HepG2 (cell line): ENCODE results near the gene ZNF839. TPM values are rescaled to one million over a fixed set of nuclear protein-coding genes. Genes with fewer than 3 reads are reported as not detected.

ENCODE experiments used
- ATF7-NPFF ChIP-seq: sonication (generic); formaldehyde crosslinking; IDR thresholded peaks from 2 replicates; pipeline ENCODE4 v1.8.1; 2023; ENCODE audit warnings: mild to moderate bottlenecking, low read depth, missing genetic modification reagents, moderate library complexity
- ELF1 ChIP-seq: sonication (generic); formaldehyde crosslinking; IDR thresholded peaks from 2 replicates; pipeline ENCODE4 v1.4.0; 2020; ENCODE audit warnings: missing genetic modification reagents
- EZH2 ChIP-seq: conservative IDR thresholded peaks from 2 replicates; pipeline ENCODE4 v1.6.1; 2012; ENCODE audit warnings: mild to moderate bottlenecking, low read depth, low read length, moderate library complexity
- HDAC1 ChIP-seq: sonication (generic); formaldehyde crosslinking; IDR thresholded peaks from 2 replicates; pipeline ENCODE4 v1.5.1; 2020; ENCODE audit warnings: mild to moderate bottlenecking, missing genetic modification reagents
- HES4 ChIP-seq: sonication (generic); formaldehyde crosslinking; IDR thresholded peaks from 2 replicates; pipeline ENCODE4 v1.9.0; 2021; ENCODE audit warnings: mild to moderate bottlenecking, missing genetic modification reagents, borderline replicate concordance
- HMGA1 ChIP-seq: sonication (generic); formaldehyde crosslinking; conservative IDR thresholded peaks from 2 replicates; pipeline ENCODE4 v1.4.0; 2020; ENCODE audit warnings: missing genetic modification reagents
- MATR3 ChIP-seq: sonication (generic); formaldehyde crosslinking; IDR thresholded peaks from 2 replicates; pipeline ENCODE4 v1.4.0; 2020; ENCODE audit warnings: missing genetic modification reagents
- NFE2L2 ChIP-seq: fragments of 150-350 bp; IDR thresholded peaks from 2 replicates; pipeline ENCODE4 v1.6.1; 2014; ENCODE audit warnings: low read length
- SNRNP70 ChIP-seq: fragments of 200-400 bp; formaldehyde crosslinking; IDR thresholded peaks from 2 replicates; pipeline ENCODE4 v1.6.1; 2017; ENCODE audit warnings: mild to moderate bottlenecking, low read depth, low read length, moderate library complexity
- ZKSCAN1 ChIP-seq: fragments of 150-350 bp; IDR thresholded peaks from 2 replicates; pipeline ENCODE4 v1.6.1; 2014; ENCODE audit warnings: low read length
- ZNF205 ChIP-seq: IDR thresholded peaks from 2 replicates; pipeline ENCODE4 v1.6.1; 2018; ENCODE audit warnings: missing biosample characterization, missing genetic modification reagents
- ZNF3 ChIP-seq: IDR thresholded peaks from 2 replicates; pipeline ENCODE4 v1.7.0; 2017; ENCODE audit warnings: inconsistent platforms
- ZNF672 ChIP-seq: sonication (generic); formaldehyde crosslinking; IDR thresholded peaks from 2 replicates; pipeline ENCODE4 v1.8.1; 2022; ENCODE audit warnings: missing genetic modification reagents
- ZNF75D ChIP-seq: sonication (generic); formaldehyde crosslinking; IDR thresholded peaks from 2 replicates; pipeline ENCODE4 v1.8.1; 2023; ENCODE audit warnings: missing genetic modification reagents, mild to moderate bottlenecking, borderline replicate concordance
- polyA plus RNA-seq, 8 experiments: library from polyadenylated mRNA; depleted of rRNA in 3 of 8; stranded (reverse) in 7 of 8; unstranded in 1 of 8; fragments of >200 nt; fragmentation: Illumina TruSeq in 4 of 8; extraction: Trizol in 4 of 8; gene quantifications; 2 replicates each; pipeline versions ENCODE4 v1.2.1 to v1.2.3, GENCODE V29; 2011 to 2016; ENCODE audit warnings: low read depth in 4 of 8, missing spikeins in 1 of 8, mixed read lengths in 1 of 8; ENCODE audit not compliant: insufficient read depth in 1 of 8
- total RNA-seq, 5 experiments: library from RNA; depleted of rRNA; stranded (reverse); fragments of >200 nt; fragmentation: Illumina TruSeq; extraction: Trizol; gene quantifications; 2 replicates each; pipeline ENCODE4 v1.2.3, GENCODE V29; 2016; ENCODE audit warnings: low read depth in 1 of 5
- TF ChIP-seq, protein P1 (sequence below): fragments of 450-650 bp; IDR thresholded peaks from 2 replicates; pipeline ENCODE4 v1.6.1; 2017; ENCODE audit warnings: mild to moderate bottlenecking
- TF ChIP-seq, protein P2 (sequence below): IDR thresholded peaks from 2 replicates; pipeline ENCODE4 v1.6.1; 2016; ENCODE audit warnings: mild to moderate bottlenecking, missing biosample characterization, missing genetic modification reagents
- TF ChIP-seq, protein P3 (sequence below): sonication (generic); formaldehyde crosslinking; IDR thresholded peaks from 2 replicates; pipeline ENCODE4 v1.4.0; 2020; ENCODE audit warnings: missing genetic modification reagents, borderline replicate concordance
- TF ChIP-seq, protein P4 (sequence below): sonication (generic); formaldehyde crosslinking; IDR thresholded peaks from 2 replicates; pipeline ENCODE4 v1.4.0; 2020; ENCODE audit warnings: missing genetic modification reagents, borderline replicate concordance

Gene ZNF839
- total and polyA plus RNA-seq, 2 of the 13 experiments (the other 11 are each of a cell fraction or from before 2014, with no cell fraction given), result 11.1 to 12.8 TPM

DNA sequence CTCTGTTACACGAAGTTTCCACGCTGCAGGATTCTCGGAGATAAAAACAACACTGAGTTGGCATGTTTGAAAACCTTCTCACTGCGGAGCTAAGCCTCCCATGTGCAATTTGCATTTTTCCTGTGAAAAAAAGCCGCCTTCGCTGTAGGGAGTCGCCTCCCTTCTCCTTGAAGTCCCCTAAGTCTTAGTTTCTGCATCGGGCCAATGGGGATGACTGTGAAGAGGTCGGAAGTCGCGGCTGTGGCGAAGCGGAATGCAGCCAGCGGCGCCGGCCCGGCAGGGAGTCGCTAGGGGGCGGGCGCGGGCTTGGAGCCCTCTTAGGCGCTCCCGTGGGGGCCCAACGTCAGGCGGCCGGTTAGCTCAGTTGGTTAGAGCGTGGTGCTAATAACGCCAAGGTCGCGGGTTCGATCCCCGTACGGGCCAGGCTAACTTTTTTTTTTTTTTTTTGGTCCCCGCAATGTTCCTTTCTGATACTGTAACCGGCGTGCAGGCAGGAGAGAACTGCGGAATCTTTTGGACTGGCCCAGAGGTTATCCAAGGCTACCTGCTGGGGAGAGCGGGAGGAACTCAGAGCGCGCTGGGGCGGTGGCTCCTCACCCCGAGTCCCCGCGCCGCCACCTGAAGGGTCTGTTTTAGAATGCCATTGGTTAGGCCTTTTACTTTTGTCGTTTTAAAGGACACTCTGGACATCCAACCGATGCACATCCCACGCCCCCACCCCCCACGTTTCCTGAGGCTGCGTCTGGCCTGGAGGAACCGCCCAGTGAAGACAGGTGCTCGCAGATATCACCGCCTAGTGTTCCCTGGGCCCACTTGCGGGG is 2.6 kb upstream of the ZNF839 start (continued):
- TF ChIP-seq MATR3 (CRISPR knock-in tag) (no peak), HDAC1 (CRISPR knock-in tag) (peak; percentile 65; the same call in 1 of the 2 replicates), ZNF205 (CRISPR knock-in tag) (no peak), HMGA1 (CRISPR knock-in tag) (no peak), SNRNP70 (no peak), ZNF672 (CRISPR knock-in tag) (no peak), ZNF75D (CRISPR knock-in tag) (no peak), ATF7-NPFF (CRISPR knock-in tag) (0 out of 2 replicates have a peak, but pooled peaks have one; percentile 40), NFE2L2 (no peak), ZNF3 (CRISPR knock-in tag) (no peak; the same call in 1 of the 2 replicates), ZKSCAN1 (peak; percentile 27; the same call in 1 of the 2 replicates), ELF1 (CRISPR knock-in tag) (peak; percentile 78), EZH2 (no peak), HES4 (CRISPR knock-in tag) (no peak)
- TF ChIP-seq, protein P1, sequence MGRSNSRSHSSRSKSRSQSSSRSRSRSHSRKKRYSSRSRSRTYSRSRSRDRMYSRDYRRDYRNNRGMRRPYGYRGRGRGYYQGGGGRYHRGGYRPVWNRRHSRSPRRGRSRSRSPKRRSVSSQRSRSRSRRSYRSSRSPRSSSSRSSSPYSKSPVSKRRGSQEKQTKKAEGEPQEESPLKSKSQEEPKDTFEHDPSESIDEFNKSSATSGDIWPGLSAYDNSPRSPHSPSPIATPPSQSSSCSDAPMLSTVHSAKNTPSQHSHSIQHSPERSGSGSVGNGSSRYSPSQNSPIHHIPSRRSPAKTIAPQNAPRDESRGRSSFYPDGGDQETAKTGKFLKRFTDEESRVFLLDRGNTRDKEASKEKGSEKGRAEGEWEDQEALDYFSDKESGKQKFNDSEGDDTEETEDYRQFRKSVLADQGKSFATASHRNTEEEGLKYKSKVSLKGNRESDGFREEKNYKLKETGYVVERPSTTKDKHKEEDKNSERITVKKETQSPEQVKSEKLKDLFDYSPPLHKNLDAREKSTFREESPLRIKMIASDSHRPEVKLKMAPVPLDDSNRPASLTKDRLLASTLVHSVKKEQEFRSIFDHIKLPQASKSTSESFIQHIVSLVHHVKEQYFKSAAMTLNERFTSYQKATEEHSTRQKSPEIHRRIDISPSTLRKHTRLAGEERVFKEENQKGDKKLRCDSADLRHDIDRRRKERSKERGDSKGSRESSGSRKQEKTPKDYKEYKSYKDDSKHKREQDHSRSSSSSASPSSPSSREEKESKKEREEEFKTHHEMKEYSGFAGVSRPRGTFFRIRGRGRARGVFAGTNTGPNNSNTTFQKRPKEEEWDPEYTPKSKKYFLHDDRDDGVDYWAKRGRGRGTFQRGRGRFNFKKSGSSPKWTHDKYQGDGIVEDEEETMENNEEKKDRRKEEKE, result no peak
- TF ChIP-seq, protein P2, sequence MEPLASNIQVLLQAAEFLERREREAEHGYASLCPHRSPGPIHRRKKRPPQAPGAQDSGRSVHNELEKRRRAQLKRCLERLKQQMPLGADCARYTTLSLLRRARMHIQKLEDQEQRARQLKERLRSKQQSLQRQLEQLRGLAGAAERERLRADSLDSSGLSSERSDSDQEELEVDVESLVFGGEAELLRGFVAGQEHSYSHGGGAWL (CRISPR knock-in tag), result 0 out of 2 replicates have a peak, but pooled peaks have one; percentile 46
- TF ChIP-seq, protein P3, sequence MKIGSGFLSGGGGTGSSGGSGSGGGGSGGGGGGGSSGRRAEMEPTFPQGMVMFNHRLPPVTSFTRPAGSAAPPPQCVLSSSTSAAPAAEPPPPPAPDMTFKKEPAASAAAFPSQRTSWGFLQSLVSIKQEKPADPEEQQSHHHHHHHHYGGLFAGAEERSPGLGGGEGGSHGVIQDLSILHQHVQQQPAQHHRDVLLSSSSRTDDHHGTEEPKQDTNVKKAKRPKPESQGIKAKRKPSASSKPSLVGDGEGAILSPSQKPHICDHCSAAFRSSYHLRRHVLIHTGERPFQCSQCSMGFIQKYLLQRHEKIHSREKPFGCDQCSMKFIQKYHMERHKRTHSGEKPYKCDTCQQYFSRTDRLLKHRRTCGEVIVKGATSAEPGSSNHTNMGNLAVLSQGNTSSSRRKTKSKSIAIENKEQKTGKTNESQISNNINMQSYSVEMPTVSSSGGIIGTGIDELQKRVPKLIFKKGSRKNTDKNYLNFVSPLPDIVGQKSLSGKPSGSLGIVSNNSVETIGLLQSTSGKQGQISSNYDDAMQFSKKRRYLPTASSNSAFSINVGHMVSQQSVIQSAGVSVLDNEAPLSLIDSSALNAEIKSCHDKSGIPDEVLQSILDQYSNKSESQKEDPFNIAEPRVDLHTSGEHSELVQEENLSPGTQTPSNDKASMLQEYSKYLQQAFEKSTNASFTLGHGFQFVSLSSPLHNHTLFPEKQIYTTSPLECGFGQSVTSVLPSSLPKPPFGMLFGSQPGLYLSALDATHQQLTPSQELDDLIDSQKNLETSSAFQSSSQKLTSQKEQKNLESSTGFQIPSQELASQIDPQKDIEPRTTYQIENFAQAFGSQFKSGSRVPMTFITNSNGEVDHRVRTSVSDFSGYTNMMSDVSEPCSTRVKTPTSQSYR, result peak; percentile 44; the same call in 1 of the 2 replicates
- TF ChIP-seq, protein P4, sequence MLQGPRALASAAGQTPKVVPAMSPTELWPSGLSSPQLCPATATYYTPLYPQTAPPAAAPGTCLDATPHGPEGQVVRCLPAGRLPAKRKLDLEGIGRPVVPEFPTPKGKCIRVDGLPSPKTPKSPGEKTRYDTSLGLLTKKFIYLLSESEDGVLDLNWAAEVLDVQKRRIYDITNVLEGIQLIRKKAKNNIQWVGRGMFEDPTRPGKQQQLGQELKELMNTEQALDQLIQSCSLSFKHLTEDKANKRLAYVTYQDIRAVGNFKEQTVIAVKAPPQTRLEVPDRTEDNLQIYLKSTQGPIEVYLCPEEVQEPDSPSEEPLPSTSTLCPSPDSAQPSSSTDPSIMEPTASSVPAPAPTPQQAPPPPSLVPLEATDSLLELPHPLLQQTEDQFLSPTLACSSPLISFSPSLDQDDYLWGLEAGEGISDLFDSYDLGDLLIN, result no peak
